K562 (cell line): ENCODE measurements around the gene MAMDC2. TPM values are rescaled to one million over a fixed set of nuclear protein-coding genes. Genes with fewer than 3 reads are reported as not detected.
A peak's percentile ranks its signal among the peaks of the same experiment; 100 is the strongest.

Experiments used
- ARNT ChIP-seq, 2 experiments: fragments of 450-650 bp; IDR thresholded peaks; 2 replicates each; pipeline ENCODE4 v1.6.1; 2016; ENCODE audit warnings: mild to moderate bottlenecking in 1 of 2
- CEBPG ChIP-seq, 3 experiments: fragments of 200-800 bp in 1 of 3; sonication (Bioruptor generic) in 1 of 3; sonication (generic) in 1 of 3; formaldehyde crosslinking in 1 of 3; IDR thresholded peaks in 2 of 3; conservative IDR thresholded peaks in 1 of 3; 2 replicates each; pipeline versions ENCODE4 v1.6.1 to v1.8.0; 2016 to 2022; ENCODE audit warnings: missing compliant biosample characterization in 2 of 3, missing genetic modification characterization in 2 of 3, mild to moderate bottlenecking in 1 of 3, missing genetic modification reagents in 1 of 3
- HMG20A ChIP-seq: fragments of 450-650 bp; formaldehyde crosslinking; conservative IDR thresholded peaks from 2 replicates; pipeline ENCODE4 v1.4.0; 2020; ENCODE audit warnings: mild to moderate bottlenecking, mixed read lengths
- ZNF347 ChIP-seq: fragments of 450-650 bp; formaldehyde crosslinking; IDR thresholded peaks from 2 replicates; pipeline ENCODE4 v1.4.0; 2020; ENCODE audit warnings: low read depth, mild to moderate bottlenecking, moderate library complexity
- polyA plus RNA-seq, 8 experiments: library from polyadenylated mRNA; depleted of rRNA in 4 of 8; stranded (reverse) in 5 of 8; unstranded in 3 of 8; fragments of >200 nt; fragmentation: Nextera tagmentation in 2 of 8; fragmentation: Illumina TruSeq in 1 of 8; extraction: Ambion mirVana in 2 of 8; extraction: Trizol in 1 of 8; gene quantifications; 2 replicates each; pipeline versions ENCODE4 v1.2.1 to v1.2.3, GENCODE V29; 2011 to 2014; ENCODE audit warnings: inconsistent platforms in 1 of 8, missing spikeins in 1 of 8
- total RNA-seq, 7 experiments: library from RNA; depleted of rRNA in 6 of 7; stranded (reverse); fragments of >200 nt in 6 of 7; fragmentation: Illumina TruSeq in 2 of 7; extraction: Trizol in 2 of 7; gene quantifications; 2 replicates each; pipeline versions ENCODE4 v1.2.1 to v1.2.3, GENCODE V29; 2011 to 2021; ENCODE audit warnings: low replicate concordance in 1 of 7
- TF ChIP-seq, protein P1 (sequence below): fragments of 450-650 bp; IDR thresholded peaks from 2 replicates; pipeline ENCODE4 v1.6.1; 2016; ENCODE audit warnings: mild to moderate bottlenecking, moderate library complexity
- TF ChIP-seq, protein P2 (sequence below): IDR thresholded peaks from 2 replicates; pipeline ENCODE4 v1.6.1; 2011; ENCODE audit warnings: borderline replicate concordance, low read depth, mild to moderate bottlenecking, moderate library complexity, low read length; ENCODE audit not compliant: insufficient read depth, poor library complexity, severe bottlenecking
- TF ChIP-seq, protein P3 (sequence below): sonication (generic); formaldehyde crosslinking; IDR thresholded peaks from 2 replicates; pipeline ENCODE4 v1.8.0; 2022; ENCODE audit warnings: mild to moderate bottlenecking, missing genetic modification reagents
- TF ChIP-seq, protein P4 (sequence below): fragments of 250-450 bp; sonication (Bioruptor Pico); IDR thresholded peaks from 2 replicates; pipeline ENCODE4 v1.5.0; 2021; ENCODE audit warnings: mild to moderate bottlenecking, borderline replicate concordance

The MAMDC2 gene
- total and polyA plus RNA-seq, 9 of the 15 experiments (the other 6 are each of a cell fraction or from before 2014, with no cell fraction given): 0.01 to 0.03 TPM; not detected in 7

DNA sequence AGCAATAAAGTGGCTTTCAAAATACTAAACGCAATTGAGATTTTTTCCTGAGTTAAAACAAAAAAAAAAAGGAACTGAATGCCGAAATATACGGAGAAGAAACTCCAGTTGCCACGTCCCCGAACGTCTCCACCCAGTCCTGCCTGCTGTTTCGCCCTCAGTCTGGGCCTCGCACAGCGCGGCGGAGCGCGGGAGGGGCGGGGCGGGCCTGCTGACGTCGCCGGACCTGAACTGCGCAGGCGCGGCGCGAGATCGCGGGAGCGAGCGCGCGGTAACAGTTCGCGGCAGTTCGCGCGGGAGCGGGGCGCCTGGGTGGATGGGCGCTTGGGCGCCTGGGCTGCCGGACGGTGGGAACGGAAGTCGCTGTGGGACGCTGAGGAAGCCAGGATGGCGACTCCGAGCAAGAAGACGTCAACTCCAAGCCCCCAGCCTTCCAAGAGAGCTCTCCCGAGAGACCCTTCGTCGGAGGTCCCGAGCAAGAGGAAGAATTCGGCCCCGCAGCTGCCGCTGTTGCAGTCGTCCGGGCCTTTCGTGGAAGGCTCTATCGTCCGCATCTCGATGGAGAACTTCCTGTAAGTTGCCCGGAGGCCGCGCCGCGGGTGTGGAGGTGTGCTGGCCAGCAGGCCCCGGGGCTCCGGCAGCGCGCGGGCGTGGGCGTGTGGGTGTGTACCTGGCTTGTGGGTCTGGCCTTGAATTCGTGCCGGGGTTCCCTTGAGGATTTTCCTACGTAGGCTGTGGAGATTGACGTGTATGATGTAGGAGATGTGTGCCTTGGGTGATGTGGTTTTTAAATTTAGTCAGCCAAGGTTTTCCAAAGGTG lies 215.3 kb downstream of the MAMDC2 start, which contains the start of gene SMC5 (continued):
- TF ChIP-seq, protein P1, sequence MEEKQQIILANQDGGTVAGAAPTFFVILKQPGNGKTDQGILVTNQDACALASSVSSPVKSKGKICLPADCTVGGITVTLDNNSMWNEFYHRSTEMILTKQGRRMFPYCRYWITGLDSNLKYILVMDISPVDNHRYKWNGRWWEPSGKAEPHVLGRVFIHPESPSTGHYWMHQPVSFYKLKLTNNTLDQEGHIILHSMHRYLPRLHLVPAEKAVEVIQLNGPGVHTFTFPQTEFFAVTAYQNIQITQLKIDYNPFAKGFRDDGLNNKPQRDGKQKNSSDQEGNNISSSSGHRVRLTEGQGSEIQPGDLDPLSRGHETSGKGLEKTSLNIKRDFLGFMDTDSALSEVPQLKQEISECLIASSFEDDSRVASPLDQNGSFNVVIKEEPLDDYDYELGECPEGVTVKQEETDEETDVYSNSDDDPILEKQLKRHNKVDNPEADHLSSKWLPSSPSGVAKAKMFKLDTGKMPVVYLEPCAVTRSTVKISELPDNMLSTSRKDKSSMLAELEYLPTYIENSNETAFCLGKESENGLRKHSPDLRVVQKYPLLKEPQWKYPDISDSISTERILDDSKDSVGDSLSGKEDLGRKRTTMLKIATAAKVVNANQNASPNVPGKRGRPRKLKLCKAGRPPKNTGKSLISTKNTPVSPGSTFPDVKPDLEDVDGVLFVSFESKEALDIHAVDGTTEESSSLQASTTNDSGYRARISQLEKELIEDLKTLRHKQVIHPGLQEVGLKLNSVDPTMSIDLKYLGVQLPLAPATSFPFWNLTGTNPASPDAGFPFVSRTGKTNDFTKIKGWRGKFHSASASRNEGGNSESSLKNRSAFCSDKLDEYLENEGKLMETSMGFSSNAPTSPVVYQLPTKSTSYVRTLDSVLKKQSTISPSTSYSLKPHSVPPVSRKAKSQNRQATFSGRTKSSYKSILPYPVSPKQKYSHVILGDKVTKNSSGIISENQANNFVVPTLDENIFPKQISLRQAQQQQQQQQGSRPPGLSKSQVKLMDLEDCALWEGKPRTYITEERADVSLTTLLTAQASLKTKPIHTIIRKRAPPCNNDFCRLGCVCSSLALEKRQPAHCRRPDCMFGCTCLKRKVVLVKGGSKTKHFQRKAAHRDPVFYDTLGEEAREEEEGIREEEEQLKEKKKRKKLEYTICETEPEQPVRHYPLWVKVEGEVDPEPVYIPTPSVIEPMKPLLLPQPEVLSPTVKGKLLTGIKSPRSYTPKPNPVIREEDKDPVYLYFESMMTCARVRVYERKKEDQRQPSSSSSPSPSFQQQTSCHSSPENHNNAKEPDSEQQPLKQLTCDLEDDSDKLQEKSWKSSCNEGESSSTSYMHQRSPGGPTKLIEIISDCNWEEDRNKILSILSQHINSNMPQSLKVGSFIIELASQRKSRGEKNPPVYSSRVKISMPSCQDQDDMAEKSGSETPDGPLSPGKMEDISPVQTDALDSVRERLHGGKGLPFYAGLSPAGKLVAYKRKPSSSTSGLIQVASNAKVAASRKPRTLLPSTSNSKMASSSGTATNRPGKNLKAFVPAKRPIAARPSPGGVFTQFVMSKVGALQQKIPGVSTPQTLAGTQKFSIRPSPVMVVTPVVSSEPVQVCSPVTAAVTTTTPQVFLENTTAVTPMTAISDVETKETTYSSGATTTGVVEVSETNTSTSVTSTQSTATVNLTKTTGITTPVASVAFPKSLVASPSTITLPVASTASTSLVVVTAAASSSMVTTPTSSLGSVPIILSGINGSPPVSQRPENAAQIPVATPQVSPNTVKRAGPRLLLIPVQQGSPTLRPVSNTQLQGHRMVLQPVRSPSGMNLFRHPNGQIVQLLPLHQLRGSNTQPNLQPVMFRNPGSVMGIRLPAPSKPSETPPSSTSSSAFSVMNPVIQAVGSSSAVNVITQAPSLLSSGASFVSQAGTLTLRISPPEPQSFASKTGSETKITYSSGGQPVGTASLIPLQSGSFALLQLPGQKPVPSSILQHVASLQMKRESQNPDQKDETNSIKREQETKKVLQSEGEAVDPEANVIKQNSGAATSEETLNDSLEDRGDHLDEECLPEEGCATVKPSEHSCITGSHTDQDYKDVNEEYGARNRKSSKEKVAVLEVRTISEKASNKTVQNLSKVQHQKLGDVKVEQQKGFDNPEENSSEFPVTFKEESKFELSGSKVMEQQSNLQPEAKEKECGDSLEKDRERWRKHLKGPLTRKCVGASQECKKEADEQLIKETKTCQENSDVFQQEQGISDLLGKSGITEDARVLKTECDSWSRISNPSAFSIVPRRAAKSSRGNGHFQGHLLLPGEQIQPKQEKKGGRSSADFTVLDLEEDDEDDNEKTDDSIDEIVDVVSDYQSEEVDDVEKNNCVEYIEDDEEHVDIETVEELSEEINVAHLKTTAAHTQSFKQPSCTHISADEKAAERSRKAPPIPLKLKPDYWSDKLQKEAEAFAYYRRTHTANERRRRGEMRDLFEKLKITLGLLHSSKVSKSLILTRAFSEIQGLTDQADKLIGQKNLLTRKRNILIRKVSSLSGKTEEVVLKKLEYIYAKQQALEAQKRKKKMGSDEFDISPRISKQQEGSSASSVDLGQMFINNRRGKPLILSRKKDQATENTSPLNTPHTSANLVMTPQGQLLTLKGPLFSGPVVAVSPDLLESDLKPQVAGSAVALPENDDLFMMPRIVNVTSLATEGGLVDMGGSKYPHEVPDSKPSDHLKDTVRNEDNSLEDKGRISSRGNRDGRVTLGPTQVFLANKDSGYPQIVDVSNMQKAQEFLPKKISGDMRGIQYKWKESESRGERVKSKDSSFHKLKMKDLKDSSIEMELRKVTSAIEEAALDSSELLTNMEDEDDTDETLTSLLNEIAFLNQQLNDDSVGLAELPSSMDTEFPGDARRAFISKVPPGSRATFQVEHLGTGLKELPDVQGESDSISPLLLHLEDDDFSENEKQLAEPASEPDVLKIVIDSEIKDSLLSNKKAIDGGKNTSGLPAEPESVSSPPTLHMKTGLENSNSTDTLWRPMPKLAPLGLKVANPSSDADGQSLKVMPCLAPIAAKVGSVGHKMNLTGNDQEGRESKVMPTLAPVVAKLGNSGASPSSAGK: no peak
- TF ChIP-seq, protein P2, sequence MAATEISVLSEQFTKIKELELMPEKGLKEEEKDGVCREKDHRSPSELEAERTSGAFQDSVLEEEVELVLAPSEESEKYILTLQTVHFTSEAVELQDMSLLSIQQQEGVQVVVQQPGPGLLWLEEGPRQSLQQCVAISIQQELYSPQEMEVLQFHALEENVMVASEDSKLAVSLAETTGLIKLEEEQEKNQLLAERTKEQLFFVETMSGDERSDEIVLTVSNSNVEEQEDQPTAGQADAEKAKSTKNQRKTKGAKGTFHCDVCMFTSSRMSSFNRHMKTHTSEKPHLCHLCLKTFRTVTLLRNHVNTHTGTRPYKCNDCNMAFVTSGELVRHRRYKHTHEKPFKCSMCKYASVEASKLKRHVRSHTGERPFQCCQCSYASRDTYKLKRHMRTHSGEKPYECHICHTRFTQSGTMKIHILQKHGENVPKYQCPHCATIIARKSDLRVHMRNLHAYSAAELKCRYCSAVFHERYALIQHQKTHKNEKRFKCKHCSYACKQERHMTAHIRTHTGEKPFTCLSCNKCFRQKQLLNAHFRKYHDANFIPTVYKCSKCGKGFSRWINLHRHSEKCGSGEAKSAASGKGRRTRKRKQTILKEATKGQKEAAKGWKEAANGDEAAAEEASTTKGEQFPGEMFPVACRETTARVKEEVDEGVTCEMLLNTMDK: no peak
- TF ChIP-seq ARNT (IDR thresholded peaks at IDR 0.05) (no peak), CEBPG (CRISPR knock-in tag; IDR thresholded peaks at IDR 0.05) (no peak), CEBPG (tag; conservative IDR thresholded peaks at IDR 0.05 in 1 of 2, IDR thresholded peaks at IDR 0.05 in 1 of 2) (no peak), HMG20A (CRISPR knock-in tag) (no peak), ZNF347 (CRISPR knock-in tag) (no peak)
- TF ChIP-seq, protein P3, sequence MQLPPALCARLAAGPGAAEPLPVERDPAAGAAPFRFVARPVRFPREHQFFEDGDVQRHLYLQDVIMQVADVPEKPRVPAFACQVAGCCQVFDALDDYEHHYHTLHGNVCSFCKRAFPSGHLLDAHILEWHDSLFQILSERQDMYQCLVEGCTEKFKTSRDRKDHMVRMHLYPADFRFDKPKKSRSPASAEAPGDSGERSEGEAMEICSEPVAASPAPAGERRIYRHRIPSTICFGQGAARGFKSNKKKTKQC (CRISPR knock-in tag): peak; percentile 54; the same call in 1 of the 2 replicates
- TF ChIP-seq, protein P4, sequence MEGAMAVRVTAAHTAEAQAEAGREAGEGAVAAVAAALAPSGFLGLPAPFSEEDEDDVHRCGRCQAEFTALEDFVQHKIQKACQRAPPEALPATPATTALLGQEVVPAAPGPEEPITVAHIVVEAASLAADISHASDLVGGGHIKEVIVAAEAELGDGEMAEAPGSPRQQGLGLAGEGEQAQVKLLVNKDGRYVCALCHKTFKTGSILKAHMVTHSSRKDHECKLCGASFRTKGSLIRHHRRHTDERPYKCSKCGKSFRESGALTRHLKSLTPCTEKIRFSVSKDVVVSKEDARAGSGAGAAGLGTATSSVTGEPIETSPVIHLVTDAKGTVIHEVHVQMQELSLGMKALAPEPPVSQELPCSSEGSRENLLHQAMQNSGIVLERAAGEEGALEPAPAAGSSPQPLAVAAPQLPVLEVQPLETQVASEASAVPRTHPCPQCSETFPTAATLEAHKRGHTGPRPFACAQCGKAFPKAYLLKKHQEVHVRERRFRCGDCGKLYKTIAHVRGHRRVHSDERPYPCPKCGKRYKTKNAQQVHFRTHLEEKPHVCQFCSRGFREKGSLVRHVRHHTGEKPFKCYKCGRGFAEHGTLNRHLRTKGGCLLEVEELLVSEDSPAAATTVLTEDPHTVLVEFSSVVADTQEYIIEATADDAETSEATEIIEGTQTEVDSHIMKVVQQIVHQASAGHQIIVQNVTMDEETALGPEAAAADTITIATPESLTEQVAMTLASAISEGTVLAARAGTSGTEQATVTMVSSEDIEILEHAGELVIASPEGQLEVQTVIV: no peak
